Fibroblast of villous mesenchyme (primary cell): ENCODE measurements around the gene RNASEL. TPM values are rescaled to one million over a fixed set of nuclear protein-coding genes. Genes with fewer than 3 reads are reported as not detected.
A peak's percentile ranks its signal among the peaks of the same experiment; 100 is the strongest.

Experiments
- DNase-seq: peaks from one replicate; pipeline ENCODE4 v3.0.0-alpha.2; 2010; ENCODE audit warnings: low read depth
- H3K4me3 ChIP-seq: 2 replicates; pipeline ENCODE4 v1.5.1; 2011; ENCODE audit warnings: low read depth, mild to moderate bottlenecking, low read length
- CTCF ChIP-seq: IDR thresholded peaks from 2 replicates; pipeline ENCODE4 v1.5.1; 2012; ENCODE audit warnings: low read depth, mild to moderate bottlenecking, low read length; ENCODE audit not compliant: insufficient read depth
- total RNA-seq: library from RNA; depleted of rRNA; stranded (reverse); fragments of >200 nt; gene quantifications from 2 replicates; pipeline ENCODE4 v1.2.3, GENCODE V29; 2012

Gene RNASEL
- total RNA-seq, 1 donor = 9.1 TPM

GRCh38 chr1:182604175-182605164 lies 15.4 kb upstream of the RNASEL start, which contains the start of gene RGS16:
RGS16 (minus strand) TSS chr1:182604389; CDS start chr1:182604259, 130 bp downstream.
- TF ChIP-seq CTCF = no peak
- H3K4me3 ChIP-seq = peak within 1 kb of the TSS; percentile 40
- peak; percentile 82 for DNase-seq

DNA sequence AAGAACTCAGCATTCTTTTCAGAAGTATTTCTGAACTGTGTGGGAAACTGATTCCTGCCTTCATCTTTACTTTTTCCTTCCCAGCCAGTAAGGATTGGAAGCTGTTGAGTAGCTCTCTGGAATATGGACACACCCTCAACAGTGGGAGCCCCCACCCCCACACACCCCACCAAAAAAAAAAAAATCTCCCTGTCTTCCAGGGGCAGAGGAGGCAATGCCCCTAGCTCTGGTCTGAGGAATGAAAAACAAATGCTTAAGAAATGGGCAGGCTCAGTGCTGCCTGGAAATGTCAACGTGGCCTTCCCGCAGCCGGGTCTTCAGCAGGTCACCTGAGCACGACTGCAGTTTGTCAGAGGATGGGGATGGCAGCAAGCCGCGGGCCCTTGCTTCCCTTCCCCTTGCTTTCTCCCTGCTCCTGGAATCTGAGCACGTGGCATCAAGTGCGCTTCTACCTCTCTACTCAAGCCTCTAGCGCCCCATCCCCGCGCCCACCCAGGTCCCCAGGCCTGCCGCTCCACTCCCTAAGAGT lies 14.7 kb upstream of the RNASEL start:
- TF ChIP-seq CTCF = no peak
- H3K4me3 ChIP-seq = peak overlapping the region; percentile 40
- DNase-seq = no peak

DNA sequence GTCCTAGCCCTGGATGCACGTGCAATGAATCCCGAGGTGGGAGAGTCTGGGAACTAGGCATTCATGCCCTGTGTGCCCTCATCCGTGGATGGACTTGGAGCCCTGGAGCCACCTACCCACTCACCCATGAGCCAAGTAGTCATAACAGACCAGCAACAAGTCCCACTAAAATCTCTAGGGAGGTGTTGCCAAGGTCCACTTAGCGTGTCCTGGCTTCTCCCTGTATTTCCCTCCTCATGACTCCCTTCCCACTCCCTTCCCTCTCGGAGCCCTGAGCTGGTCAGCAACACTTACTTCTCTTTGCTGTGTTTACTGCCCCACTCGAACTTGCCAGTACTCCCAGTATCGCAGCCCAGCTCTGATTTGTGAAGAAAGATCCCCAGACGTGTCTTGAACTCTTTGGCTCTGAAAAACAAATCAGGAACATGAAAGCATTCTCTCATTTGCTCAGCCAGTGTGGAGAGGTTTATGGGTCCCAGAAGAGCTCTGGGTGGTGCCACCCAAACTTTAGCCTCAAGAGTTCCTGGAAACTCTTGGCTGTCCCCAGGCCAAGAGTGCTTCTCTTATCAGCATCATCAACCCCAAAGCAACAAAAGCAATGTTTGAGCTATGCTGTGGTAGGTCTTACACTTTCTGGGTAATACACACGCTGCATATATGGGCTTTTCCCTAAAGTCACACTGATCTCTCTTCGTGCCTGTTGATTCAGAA lies 14.0 kb upstream of the RNASEL start:
- DNase-seq = no peak
- H3K4me3 ChIP-seq = peak overlapping the region; percentile 40
- TF ChIP-seq CTCF = no peak

DNA sequence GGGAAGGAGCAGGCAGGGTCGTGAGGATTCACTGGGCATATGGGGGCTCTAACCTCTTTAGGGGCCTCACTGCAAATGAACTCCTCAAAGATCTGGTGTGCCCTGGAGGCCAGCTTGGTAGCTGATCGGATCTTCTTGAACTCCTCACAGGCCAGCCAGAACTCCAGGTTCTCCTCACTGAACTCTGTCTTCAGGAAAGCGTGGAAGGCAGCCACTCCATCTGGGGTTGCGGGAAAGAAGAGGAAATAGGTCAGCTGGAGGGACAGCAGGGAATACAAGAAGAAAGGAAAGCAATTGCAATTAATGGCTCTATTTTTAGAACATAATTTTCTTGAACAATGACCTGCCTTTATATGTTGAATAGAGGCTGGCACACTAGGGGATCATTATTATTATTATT lies 12.9 kb upstream of the RNASEL start:
- no peak for DNase-seq

DNA sequence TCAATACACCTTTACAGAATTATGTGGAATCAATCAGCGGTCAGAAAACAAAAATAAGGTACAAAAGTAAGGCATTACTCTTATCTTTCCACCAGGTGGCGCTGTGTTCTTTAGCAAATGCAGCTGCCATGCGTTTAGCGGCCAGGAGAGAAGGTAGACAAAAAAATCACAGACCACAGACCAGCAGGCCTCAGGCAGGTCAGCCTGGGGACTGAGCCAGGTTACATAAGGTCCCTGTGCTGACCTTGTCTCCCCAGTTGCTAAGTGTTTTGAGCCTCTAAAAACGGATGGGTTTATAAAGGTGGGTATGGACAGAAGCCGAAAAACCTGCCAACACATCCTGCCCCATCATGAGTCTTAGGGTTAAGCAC lies 12.3 kb upstream of the RNASEL start:
- no peak overlapping the region for H3K4me3 ChIP-seq
- TF ChIP-seq CTCF = peak; percentile 72
- DNase-seq = peak; percentile 83

More for the DNA sequence above, 12.9 kb upstream of the RNASEL start:
- no peak for TF ChIP-seq CTCF
- no peak overlapping the region for H3K4me3 ChIP-seq

GRCh38 chr1:182600745-182601415 lies 11.8 kb upstream of the RNASEL start:
- H3K4me3 ChIP-seq = no peak overlapping the region
- DNase-seq = no peak
- TF ChIP-seq CTCF = no peak
